Keratinocyte (primary cell): ENCODE data around the gene ICAM2. TPM values are rescaled to one million over a fixed set of nuclear protein-coding genes. Genes with fewer than 3 reads are reported as not detected.

Experiments
- DNase-seq: peaks from one replicate; pipeline ENCODE4 v3.0.0-alpha.2; 2011; ENCODE audit warnings: low read depth, missing footprints, low spot score
- FAIRE-seq: peaks from 2 replicates; lab custom pipeline; 2011; peaks lifted over from hg19 to GRCh38; lab: Jason Lieb, UNC
- H2AFZ ChIP-seq: 2 replicates; pipeline ENCODE4 v1.6.0; 2012; ENCODE audit warnings: low read length, control low read depth, inconsistent platforms; ENCODE audit not compliant: control insufficient read depth
- H3K27ac ChIP-seq: 2 replicates; pipeline ENCODE4 v1.5.1; 2011; ENCODE audit warnings: low read length; ENCODE audit not compliant: control insufficient read depth, insufficient read depth
- H3K27me3 ChIP-seq: 3 replicates; pipeline ENCODE4 v1.6.0; 2011; ENCODE audit warnings: low read length; ENCODE audit not compliant: control insufficient read depth, insufficient read depth; ENCODE audit errors: extremely low read depth
- H3K36me3 ChIP-seq, 2 experiments: 2 replicates in 1 of 2; 3 replicates in 1 of 2; pipeline ENCODE4 v1.5.1; 2011; ENCODE audit warnings: low read length in 2 of 2, mild to moderate bottlenecking in 1 of 2; ENCODE audit not compliant: control insufficient read depth in 2 of 2, insufficient read depth in 2 of 2; ENCODE audit errors: extremely low read depth in 1 of 2
- H3K4me1 ChIP-seq: 3 replicates; pipeline ENCODE4 v1.5.1; 2011; ENCODE audit warnings: low read length; ENCODE audit not compliant: control insufficient read depth, insufficient read depth; ENCODE audit errors: extremely low read depth
- H3K4me2 ChIP-seq: 3 replicates; pipeline ENCODE4 v1.6.0; 2011; ENCODE audit warnings: low read depth, low read length; ENCODE audit not compliant: control insufficient read depth, insufficient read depth; ENCODE audit errors: extremely low read depth
- H3K4me3 ChIP-seq, 3 experiments: fragments of 200-600 bp in 1 of 3; sonication (generic) in 1 of 3; 2 replicates in 2 of 3; 3 replicates in 1 of 3; pipeline ENCODE4 v1.5.1; 2011 to 2016; ENCODE audit warnings: low read length in 3 of 3, mild to moderate bottlenecking in 3 of 3, control low read depth in 2 of 3, inconsistent platforms in 1 of 3, low read depth in 1 of 3, mixed read lengths in 1 of 3, mixed run types in 1 of 3, moderate library complexity in 1 of 3; ENCODE audit not compliant: control insufficient read depth in 2 of 3, insufficient read depth in 2 of 3; ENCODE audit errors: extremely low read depth in 1 of 3
- H3K79me2 ChIP-seq: 2 replicates; pipeline ENCODE4 v1.6.0; 2012; ENCODE audit warnings: low read length; ENCODE audit not compliant: control insufficient read depth, insufficient read depth
- H3K9ac ChIP-seq: 3 replicates; pipeline ENCODE4 v1.6.0; 2011; ENCODE audit warnings: low read length; ENCODE audit not compliant: control insufficient read depth, insufficient read depth; ENCODE audit errors: extremely low read depth
- H3K9me1 ChIP-seq: 3 replicates; pipeline ENCODE4 v1.6.0; 2011; ENCODE audit warnings: low read length; ENCODE audit not compliant: control insufficient read depth, insufficient read depth; ENCODE audit errors: extremely low read depth
- H3K9me3 ChIP-seq: 2 replicates; pipeline ENCODE4 v1.5.1; 2012; ENCODE audit warnings: low read depth, low read length; ENCODE audit not compliant: control insufficient read depth
- H4K20me1 ChIP-seq: 3 replicates; pipeline ENCODE4 v1.6.0; 2011; ENCODE audit warnings: low read length; ENCODE audit not compliant: control insufficient read depth, insufficient read depth; ENCODE audit errors: extremely low read depth
- EZH2 ChIP-seq: IDR thresholded peaks from one replicate; pipeline ENCODE4 v1.6.1; 2012; ENCODE audit warnings: inconsistent platforms, mild to moderate bottlenecking, low read length, moderate library complexity
- dilution Hi-C: fragments of 300-500 bp; cut with MboI; formaldehyde crosslinking; loops from one replicate; pipeline ENCODE4 v1.7.0; 2020; ENCODE audit warnings: low sequenced_read_pairs; ENCODE audit not compliant: extremely low pct_ligation_motif_present
- polyA plus RNA-seq, 5 experiments: library from polyadenylated mRNA; depleted of rRNA in 3 of 5; stranded (reverse) in 3 of 5; stranded (forward) in 1 of 5; unstranded in 1 of 5; fragments of >200 nt; gene quantifications; 1 replicate in 1 of 5; 2 replicates in 3 of 5; 3 replicates in 1 of 5; pipeline versions ENCODE4 v1.2.1 to v1.2.3, GENCODE V29; 2011 to 2012; ENCODE audit warnings: missing spikeins in 2 of 5, low read depth in 1 of 5, low replicate concordance in 1 of 5
- TF ChIP-seq, protein P1 (sequence below), 3 experiments: IDR thresholded peaks in 1 of 3; conservative IDR thresholded peaks in 1 of 3; optimal IDR thresholded peaks in 1 of 3; 2 replicates in 2 of 3; 3 replicates in 1 of 3; pipeline versions ENCODE3 to v1.5.1; 2011; ENCODE audit warnings: low read length in 3 of 3, mild to moderate bottlenecking in 3 of 3, moderate library complexity in 2 of 3, control low read depth in 1 of 3, inconsistent platforms in 1 of 3; ENCODE audit not compliant: insufficient read depth in 2 of 3; ENCODE audit errors: extremely low read depth in 1 of 3

The ICAM2 gene
- polyA plus RNA-seq, 1 donor (not counting 4 experiments of a cell fraction or from before 2014, with no cell fraction given), result 0.09 TPM

GRCh38 chr17:64066716-64067115 lies 46.3 kb upstream of the ICAM2 start:
- dilution Hi-C loops, result no loop called here
- no peak for FAIRE-seq

DNA sequence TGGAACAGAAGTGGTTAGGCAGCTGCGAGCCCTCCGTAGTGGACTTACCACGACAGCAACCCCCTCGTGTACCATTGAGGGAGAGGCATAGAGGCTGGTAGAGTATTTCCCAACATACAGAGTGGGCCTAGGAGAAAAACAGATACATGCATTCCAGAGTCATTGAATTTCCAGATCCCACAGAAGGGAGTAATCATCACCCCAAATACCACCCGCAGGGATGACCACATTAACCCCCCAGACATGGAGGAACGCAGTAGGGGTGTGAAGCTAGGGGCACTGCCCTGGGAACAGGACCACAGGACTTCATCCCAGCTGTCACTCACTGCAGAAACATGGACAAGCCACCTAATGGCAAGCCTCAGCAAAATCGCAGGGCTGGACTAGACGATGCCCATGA lies 44.7 kb upstream of the ICAM2 start:
- H3K9me1 ChIP-seq, result peaks cover 2% of the 10 kb centered on the region
- H4K20me1 ChIP-seq, result no peaks in the 10 kb centered on the region
- H3K79me2 ChIP-seq, result no peaks in the 10 kb centered on the region
- H3K4me1 ChIP-seq, result peaks cover 11% of the 10 kb centered on the region
- H2AFZ ChIP-seq, result no peak overlapping the region
- FAIRE-seq (no peak), DNase-seq (no peak)
- H3K27ac ChIP-seq, result no peak overlapping the region
- no peak for TF ChIP-seq EZH2
- TF ChIP-seq, protein P1, sequence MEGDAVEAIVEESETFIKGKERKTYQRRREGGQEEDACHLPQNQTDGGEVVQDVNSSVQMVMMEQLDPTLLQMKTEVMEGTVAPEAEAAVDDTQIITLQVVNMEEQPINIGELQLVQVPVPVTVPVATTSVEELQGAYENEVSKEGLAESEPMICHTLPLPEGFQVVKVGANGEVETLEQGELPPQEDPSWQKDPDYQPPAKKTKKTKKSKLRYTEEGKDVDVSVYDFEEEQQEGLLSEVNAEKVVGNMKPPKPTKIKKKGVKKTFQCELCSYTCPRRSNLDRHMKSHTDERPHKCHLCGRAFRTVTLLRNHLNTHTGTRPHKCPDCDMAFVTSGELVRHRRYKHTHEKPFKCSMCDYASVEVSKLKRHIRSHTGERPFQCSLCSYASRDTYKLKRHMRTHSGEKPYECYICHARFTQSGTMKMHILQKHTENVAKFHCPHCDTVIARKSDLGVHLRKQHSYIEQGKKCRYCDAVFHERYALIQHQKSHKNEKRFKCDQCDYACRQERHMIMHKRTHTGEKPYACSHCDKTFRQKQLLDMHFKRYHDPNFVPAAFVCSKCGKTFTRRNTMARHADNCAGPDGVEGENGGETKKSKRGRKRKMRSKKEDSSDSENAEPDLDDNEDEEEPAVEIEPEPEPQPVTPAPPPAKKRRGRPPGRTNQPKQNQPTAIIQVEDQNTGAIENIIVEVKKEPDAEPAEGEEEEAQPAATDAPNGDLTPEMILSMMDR (optimal IDR thresholded peaks at IDR 0.05 in 1 of 3, IDR thresholded peaks at IDR 0.05 in 1 of 3, conservative IDR thresholded peaks at IDR 0.05 in 1 of 3; ENCODE audit: extremely low read depth in 1 of 3, insufficient read depth in 2 of 3, low read length in 3 of 3), result no peak
- no peak overlapping the region for H3K9ac ChIP-seq
- no peaks in the 10 kb centered on the region for H3K9me3 ChIP-seq
- H3K4me3 ChIP-seq, result no peak overlapping the region
- dilution Hi-C loops, result no loop called here
- no peak overlapping the region for H3K4me2 ChIP-seq
- H3K27me3 ChIP-seq, result no peaks in the 10 kb centered on the region
- peaks cover 15 to 44% of the 10 kb centered on the region in 2 experiments for H3K36me3 ChIP-seq

More at GRCh38 chr17:64066716-64067115, 46.3 kb upstream of the ICAM2 start:
- peaks cover under 1% of the 10 kb centered on the region for H3K9me1 ChIP-seq
- no peak for DNase-seq
- H3K36me3 ChIP-seq, result peaks cover 17 to 52% of the 10 kb centered on the region in 2 experiments
- no peaks in the 10 kb centered on the region for H3K9me3 ChIP-seq
- H3K4me2 ChIP-seq, result no peak overlapping the region
- no peak overlapping the region for H3K4me3 ChIP-seq
- H3K79me2 ChIP-seq, result no peaks in the 10 kb centered on the region
- TF ChIP-seq, protein P1 (optimal IDR thresholded peaks at IDR 0.05 in 1 of 3, IDR thresholded peaks at IDR 0.05 in 1 of 3, conservative IDR thresholded peaks at IDR 0.05 in 1 of 3; ENCODE audit: extremely low read depth in 1 of 3, insufficient read depth in 2 of 3, low read length in 3 of 3), result no peak
- no peak for TF ChIP-seq EZH2
- peaks cover 7% of the 10 kb centered on the region for H3K4me1 ChIP-seq
- no peak overlapping the region for H3K9ac ChIP-seq
- H4K20me1 ChIP-seq, result no peaks in the 10 kb centered on the region
- H3K27me3 ChIP-seq, result no peaks in the 10 kb centered on the region
- H2AFZ ChIP-seq, result no peak overlapping the region
- H3K27ac ChIP-seq, result no peak overlapping the region
